ENCODE results near the gene VPS33A. TPM values are rescaled to one million over a fixed set of nuclear protein-coding genes. Genes with fewer than 3 reads are reported as not detected.

The VPS33A gene
- total RNA-seq, 1 experiment from 2014 or later: 35.2 TPM

DNA sequence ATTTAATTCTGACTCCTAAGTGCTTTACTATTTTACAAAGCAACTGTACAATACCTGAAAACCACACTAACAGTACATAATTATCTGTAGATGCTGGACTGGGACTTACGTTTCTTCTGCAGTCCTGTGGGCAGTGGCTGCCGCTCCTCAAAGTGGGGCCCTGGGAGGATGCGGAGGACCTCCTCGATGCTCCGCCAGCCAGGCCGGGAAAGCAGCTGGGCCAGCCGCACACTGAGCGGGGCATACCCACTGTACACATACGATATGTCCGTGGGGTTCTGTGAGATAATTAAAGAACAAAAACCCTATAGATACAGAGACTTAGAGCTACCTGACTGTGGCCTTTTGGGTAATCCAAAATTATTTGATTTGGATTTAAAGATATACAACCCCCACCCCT is 33.6 kb downstream of the VPS33A start:
- BruUV-seq (replicated peaks): no TSS peak
- no peak for TF ChIP-seq SIN3A (IDR thresholded peaks at IDR 0.05; ENCODE audit: borderline replicate concordance, insufficient read depth, low read depth, low read length)
- no peak for TF ChIP-seq POLR2AphosphoS5 (IDR thresholded peaks at IDR 0.05; ENCODE audit: low read depth, low read length)
- TF ChIP-seq CTCF (IDR thresholded peaks at IDR 0.05): no peak
- no peak for TF ChIP-seq TCF7L2 (IDR thresholded peaks at IDR 0.05; ENCODE audit: low read depth, low read length)
- TF ChIP-seq, protein P1, sequence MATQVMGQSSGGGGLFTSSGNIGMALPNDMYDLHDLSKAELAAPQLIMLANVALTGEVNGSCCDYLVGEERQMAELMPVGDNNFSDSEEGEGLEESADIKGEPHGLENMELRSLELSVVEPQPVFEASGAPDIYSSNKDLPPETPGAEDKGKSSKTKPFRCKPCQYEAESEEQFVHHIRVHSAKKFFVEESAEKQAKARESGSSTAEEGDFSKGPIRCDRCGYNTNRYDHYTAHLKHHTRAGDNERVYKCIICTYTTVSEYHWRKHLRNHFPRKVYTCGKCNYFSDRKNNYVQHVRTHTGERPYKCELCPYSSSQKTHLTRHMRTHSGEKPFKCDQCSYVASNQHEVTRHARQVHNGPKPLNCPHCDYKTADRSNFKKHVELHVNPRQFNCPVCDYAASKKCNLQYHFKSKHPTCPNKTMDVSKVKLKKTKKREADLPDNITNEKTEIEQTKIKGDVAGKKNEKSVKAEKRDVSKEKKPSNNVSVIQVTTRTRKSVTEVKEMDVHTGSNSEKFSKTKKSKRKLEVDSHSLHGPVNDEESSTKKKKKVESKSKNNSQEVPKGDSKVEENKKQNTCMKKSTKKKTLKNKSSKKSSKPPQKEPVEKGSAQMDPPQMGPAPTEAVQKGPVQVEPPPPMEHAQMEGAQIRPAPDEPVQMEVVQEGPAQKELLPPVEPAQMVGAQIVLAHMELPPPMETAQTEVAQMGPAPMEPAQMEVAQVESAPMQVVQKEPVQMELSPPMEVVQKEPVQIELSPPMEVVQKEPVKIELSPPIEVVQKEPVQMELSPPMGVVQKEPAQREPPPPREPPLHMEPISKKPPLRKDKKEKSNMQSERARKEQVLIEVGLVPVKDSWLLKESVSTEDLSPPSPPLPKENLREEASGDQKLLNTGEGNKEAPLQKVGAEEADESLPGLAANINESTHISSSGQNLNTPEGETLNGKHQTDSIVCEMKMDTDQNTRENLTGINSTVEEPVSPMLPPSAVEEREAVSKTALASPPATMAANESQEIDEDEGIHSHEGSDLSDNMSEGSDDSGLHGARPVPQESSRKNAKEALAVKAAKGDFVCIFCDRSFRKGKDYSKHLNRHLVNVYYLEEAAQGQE (IDR thresholded peaks at IDR 0.05; ENCODE audit: insufficient read depth in 1 of 2, low read depth in 2 of 2, low read length in 1 of 2): no peak
- intact Hi-C loops (cut with micrococcal nuclease; ENCODE audit: unreplicated experiment) (no loop called here), in situ Hi-C loops (cut with HindIII; ENCODE audit: low pct_unique_long_range_greater_than_20kb, low sequenced_read_pairs) (no loop called here)
- DNase-seq (ENCODE audit: low read depth, low spot score) (no peak), ATAC-seq (no peak)
- Histone ChIP-seq H3K4me3 (ENCODE audit: low read depth in 2 of 2, low read length in 2 of 2) (no peak overlapping the region), H3K27me3 (ENCODE audit: control insufficient read depth, insufficient read depth, low read length) (no peaks in the 10 kb centered on the region), H3K9me3 (ENCODE audit: control insufficient read depth, insufficient read depth, low read depth, low read length) (no peaks in the 10 kb centered on the region), H3K27ac (ENCODE audit: low read length) (no peak overlapping the region), H3K36me3 (ENCODE audit: control insufficient read depth, insufficient read depth, low read length) (peaks cover 8% of the 10 kb centered on the region; the same call in 1 of the 2 replicates), H3K4me1 (ENCODE audit: control insufficient read depth, insufficient read depth, low read length) (no peaks in the 10 kb centered on the region)
- ChIA-PET POLR2A (no interaction called here), CTCF (interaction anchor here (0.5 kb wide), 1 partner anchor 294 kb away, joined by 3 read pairs; the partner anchor contains the start of genes KNTC1 and RSRC2)

DNA sequence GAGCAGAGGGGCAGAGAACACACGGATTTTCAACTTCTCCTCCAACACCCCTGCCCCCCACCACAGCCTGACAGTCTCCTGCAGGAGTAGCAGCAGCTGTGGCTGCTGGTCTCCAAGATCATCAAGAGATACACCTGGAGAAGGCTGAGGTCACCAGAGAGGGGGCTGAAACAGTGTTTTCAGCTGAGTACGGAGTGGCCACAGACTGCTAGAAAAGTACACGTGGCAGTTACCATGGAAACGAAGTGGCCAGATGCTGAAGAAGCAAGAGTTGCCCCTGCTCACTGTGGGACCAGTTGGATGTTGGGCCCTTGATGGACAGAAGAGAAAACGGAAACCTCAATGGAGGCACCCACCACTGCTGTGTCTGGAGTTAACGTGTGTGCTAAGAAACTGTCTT is 35.5 kb downstream of the VPS33A start:
- no peaks in the 10 kb centered on the region for H3K9me3 ChIP-seq (ENCODE audit: control insufficient read depth, insufficient read depth, low read depth, low read length)
- ChIA-PET CTCF (interaction anchor here (0.5 kb wide), 1 partner anchor 32 kb away, joined by 5 read pairs; no protein-coding TSS in a partner anchor), POLR2A (no interaction called here)
- ATAC-seq: no peak
- peaks cover 4% of the 10 kb centered on the region; the same call in 1 of the 2 replicates for H3K4me1 ChIP-seq (ENCODE audit: control insufficient read depth, insufficient read depth, low read length)
- H3K27me3 ChIP-seq (ENCODE audit: control insufficient read depth, insufficient read depth, low read length): no peaks in the 10 kb centered on the region
- no TSS peak for BruUV-seq (replicated peaks)
- no peak for DNase-seq (ENCODE audit: low read depth, low spot score)
- TF ChIP-seq SIN3A (IDR thresholded peaks at IDR 0.05; ENCODE audit: borderline replicate concordance, insufficient read depth, low read depth, low read length) (no peak), POLR2AphosphoS5 (IDR thresholded peaks at IDR 0.05; ENCODE audit: low read depth, low read length) (no peak), TCF7L2 (IDR thresholded peaks at IDR 0.05; ENCODE audit: low read depth, low read length) (no peak), CTCF (IDR thresholded peaks at IDR 0.05) (no peak)
- TF ChIP-seq, protein P1 (IDR thresholded peaks at IDR 0.05; ENCODE audit: insufficient read depth in 1 of 2, low read depth in 2 of 2, low read length in 1 of 2): no peak
- peaks cover 8% of the 10 kb centered on the region; the same call in 1 of the 2 replicates for H3K36me3 ChIP-seq (ENCODE audit: control insufficient read depth, insufficient read depth, low read length)
- H3K27ac ChIP-seq (ENCODE audit: low read length): no peak overlapping the region
- no peak overlapping the region for H3K4me3 ChIP-seq (ENCODE audit: low read depth in 2 of 2, low read length in 2 of 2)
- intact Hi-C loops (cut with micrococcal nuclease; ENCODE audit: unreplicated experiment): no loop called here
- in situ Hi-C loops (cut with HindIII; ENCODE audit: low pct_unique_long_range_greater_than_20kb, low sequenced_read_pairs): no loop called here

Measured in Panc1 (cell line).